Measurements from ENCODE around the gene DDX52.

DDX52 gene

DNA sequence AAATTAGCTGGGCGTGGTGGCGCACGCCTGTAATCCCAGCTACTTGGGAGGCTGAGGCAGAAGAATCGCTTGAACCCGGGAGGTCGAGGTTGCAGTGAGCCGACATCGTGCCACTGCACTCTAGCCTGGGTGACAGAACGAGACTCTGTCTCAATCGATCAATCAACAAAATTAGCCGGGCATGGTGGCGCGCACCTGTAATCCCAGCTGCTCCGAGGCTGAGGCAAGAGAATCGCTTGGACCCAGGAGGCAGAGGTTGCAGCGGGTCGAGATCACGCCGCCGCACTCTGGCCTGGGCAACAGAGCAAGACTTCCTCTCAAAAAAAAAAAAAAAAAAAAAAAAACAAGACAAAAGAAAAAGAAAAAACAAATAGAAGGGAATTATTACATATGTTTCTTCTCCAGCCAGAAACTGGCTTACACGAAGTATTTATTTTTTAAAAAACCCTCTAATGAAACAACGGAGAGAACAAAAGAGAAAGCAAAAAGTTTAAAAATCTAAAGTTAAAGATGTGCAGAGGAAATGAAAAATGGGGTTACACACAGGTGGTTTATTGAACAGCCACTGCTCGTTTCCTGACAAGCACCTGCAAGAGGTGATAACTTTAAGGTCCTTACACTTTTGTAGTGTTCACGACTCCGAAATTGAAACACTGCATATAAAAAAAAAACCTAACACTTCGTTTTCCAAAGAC, 35.5 kb downstream of the DDX52 start:
- H3K4me3 ChIP-seq (ENCODE audit: low read length) = peak overlapping the region; percentile 86
- peak; percentile 70 for DNase-seq (ENCODE audit: low read depth, low spot score)

GRCh38 chr17:37605813-37606505, 37.3 kb downstream of the DDX52 start:
- DNase-seq (ENCODE audit: low read depth, low spot score) = peak; percentile 90
- H3K4me3 ChIP-seq (ENCODE audit: low read length) = peak overlapping the region; percentile 21

GRCh38 chr17:37605081-37605480, 38.2 kb downstream of the DDX52 start:
- no peak for DNase-seq (ENCODE audit: low read depth, low spot score)
- H3K4me3 ChIP-seq (ENCODE audit: low read length) = no peak overlapping the region

DNA sequence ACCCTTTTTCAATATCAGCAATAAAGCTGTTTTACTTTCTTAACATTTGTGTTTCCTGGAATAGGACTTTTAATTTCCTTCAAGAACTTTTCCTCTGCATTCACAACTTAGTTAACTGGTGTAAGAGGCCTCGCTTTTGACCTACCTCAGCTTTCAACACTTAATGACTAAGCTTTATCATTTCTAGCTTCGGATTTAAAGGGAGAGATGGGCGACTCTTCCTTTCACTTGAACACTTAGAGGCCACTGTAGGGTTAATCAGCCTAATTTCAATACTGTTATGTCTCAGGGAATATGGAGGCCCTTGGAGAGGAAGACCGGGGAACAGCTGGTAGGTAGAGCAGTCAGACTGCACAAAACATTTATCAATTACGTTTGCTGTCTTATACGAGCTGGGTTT, 38.7 kb downstream of the DDX52 start:
- no peak for DNase-seq (ENCODE audit: low read depth, low spot score)
- no peak overlapping the region for H3K4me3 ChIP-seq (ENCODE audit: low read length)

DNA sequence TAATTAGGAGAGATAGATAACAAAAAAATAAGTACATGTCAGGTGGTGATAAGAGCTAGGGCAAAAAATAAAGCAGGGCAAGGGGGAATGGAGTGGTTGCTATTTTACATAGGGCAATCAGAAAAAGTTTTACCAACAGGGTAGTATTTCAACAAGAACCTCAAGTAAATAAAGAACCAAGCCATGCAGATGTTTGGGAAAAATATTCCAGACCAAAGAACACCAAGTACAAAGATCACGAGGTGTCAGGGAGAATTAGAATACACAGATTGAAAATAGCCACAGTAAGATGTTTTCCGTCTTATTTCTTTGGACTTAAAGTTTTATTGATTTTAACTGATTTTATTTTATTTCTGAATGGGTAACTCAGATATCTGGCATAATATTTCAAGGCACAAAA, 45.1 kb downstream of the DDX52 start:
- DNase-seq (ENCODE audit: low read depth, low spot score) = no peak
- H3K4me3 ChIP-seq (ENCODE audit: low read length) = no peak overlapping the region

DNA sequence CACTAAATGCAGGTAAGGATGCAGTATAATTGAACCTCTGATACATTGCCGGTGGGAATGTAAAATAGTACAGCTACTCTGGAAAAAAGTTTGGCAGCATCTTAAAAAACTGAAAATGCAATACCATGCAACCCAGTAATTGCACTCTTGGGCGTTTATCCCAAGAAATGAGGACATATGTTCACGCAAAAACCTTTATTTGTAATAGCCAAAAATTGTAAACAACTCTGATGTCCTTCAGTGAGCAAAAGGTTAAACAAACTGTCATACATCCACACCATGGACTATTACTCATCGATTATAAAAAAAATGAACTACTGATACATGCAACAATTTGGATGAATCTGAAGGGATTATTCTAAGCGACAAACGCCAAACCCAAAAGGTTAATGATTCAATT, 51.0 kb downstream of the DDX52 start:
- H3K4me3 ChIP-seq (ENCODE audit: low read length) = no peak overlapping the region

DNA sequence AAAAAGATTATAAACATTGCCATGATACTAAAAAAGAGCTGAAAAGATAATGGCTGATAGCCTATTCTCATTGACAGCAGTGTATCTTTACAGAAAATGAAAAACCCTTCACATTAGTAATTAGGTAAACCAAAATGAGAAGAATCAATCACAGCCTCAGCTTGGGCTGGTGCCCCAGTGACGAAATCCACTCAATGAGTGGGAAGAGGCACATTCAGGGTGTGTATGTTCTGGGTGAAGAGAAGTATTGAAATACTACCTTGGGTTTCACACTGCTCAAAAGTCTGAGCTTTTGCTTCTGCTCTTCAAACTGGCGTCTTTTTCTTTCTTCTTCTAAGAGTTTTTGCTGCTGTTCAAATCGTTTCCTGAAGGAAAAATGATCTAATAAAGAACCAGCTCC, 58.2 kb downstream of the DDX52 start:
- no peak for DNase-seq (ENCODE audit: low read depth, low spot score)
- no peak overlapping the region for H3K4me3 ChIP-seq (ENCODE audit: low read length)

More for the DNA sequence above, 51.0 kb downstream of the DDX52 start:
- DNase-seq (ENCODE audit: low read depth, low spot score) = no peak

DNA sequence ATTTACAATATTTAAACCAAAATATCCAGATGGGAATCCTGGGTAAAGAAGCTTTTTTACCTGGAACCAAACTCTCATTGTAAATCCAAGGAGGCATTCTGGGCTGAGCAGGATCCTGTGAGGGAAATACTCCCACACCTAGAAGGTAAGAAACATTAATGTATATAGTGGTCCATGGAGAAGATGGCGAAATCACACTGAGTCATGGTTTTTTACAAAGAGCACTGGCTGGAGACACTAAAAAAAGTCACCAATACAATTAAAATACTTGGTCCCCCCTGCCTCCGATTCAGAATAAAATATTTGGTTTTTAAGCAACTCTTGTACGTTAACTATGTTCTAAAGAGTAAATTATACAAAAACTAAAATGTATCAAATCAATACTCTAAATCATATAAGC, 67.0 kb downstream of the DDX52 start:
- no peak overlapping the region for H3K4me3 ChIP-seq (ENCODE audit: low read length)
- no peak for DNase-seq (ENCODE audit: low read depth, low spot score)

DNA sequence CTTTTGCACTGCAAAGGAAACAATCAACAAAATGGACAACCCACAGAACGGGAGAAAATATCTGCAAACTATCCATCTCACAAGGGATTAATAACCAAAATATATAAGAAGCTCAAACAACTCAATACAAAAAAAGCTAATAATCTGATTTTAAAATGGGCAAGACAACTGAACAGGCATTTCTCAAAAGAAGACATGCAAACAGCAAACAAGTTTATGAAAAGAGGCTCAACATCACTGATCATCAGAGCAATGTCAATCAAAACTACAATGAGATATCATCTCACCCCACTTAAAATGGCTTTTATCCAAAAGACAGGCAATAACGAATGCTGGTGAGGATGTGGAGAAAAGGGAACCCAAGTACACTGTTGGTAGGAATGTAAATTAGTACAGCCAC, 68.8 kb downstream of the DDX52 start:
- no peak for DNase-seq (ENCODE audit: low read depth, low spot score)
- H3K4me3 ChIP-seq (ENCODE audit: low read length) = no peak overlapping the region

GRCh38 chr17:37571674-37572073, 71.6 kb downstream of the DDX52 start:
- DNase-seq (ENCODE audit: low read depth, low spot score) = no peak
- no peak overlapping the region for H3K4me3 ChIP-seq (ENCODE audit: low read length)

- DNase-seq (ENCODE audit: low read depth, low spot score) = peak; percentile 12
- no peak overlapping the region for H3K4me3 ChIP-seq (ENCODE audit: low read length)
Observed at GRCh38 chr17:37570527-37571093, 72.6 kb downstream of the DDX52 start.

DNA sequence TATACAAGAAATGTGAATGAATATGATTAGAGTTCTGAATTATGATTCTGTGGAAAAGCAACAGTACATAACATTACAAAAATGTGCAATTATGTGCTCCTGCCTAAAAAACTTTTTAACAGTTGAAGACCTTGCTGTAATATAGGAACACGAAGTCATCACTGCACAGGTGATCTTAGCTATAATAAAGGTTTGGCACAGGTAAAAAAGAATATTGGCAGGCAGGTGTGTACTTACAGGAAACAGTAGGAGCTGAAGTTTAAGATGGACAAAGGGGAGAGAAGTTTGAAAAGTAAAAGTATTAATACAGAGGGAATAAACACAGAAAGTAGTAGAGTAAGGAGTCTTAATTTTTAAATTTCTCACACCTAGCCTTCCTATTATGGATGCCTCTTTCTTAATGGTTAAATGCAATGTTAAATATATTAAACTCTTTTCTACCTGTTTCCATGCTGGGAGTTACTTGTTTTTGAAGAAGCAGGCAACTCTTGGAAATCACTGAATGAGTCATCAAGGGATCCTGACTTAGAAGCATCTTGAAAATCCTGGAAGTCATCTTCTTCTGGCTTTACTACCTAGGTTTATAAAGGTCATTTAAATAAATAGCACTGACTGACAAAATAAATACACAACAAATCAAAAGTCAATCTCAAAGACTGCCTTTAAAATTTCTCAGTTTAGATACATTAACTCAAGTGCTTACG, 74.7 kb downstream of the DDX52 start:
- no peak for DNase-seq (ENCODE audit: low read depth, low spot score)
- H3K4me3 ChIP-seq (ENCODE audit: low read length) = no peak overlapping the region

- no peak for DNase-seq (ENCODE audit: low read depth, low spot score)
- no peak overlapping the region for H3K4me3 ChIP-seq (ENCODE audit: low read length)
Observed at GRCh38 chr17:37567538-37567937, 75.7 kb downstream of the DDX52 start.

DNA sequence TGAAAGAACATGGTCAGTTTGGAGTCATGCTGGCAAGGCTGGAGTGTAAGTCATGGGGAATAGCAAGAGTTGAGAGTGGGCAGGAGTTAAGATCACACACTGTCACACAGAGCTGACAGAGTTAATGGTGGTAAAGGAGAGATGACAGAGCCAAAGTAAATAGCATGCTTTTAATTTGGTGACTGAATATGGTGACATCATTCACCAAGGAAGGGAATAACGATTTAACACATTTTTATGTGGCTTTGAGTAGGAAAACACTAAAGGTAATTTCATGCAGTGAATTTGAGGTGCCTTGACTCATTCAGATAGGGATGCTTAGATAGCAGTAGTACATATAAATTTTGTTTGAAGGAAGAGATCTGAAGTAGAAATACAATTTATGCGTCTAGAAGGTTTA, 76.1 kb downstream of the DDX52 start:
- H3K4me3 ChIP-seq (ENCODE audit: low read length) = no peak overlapping the region
- no peak for DNase-seq (ENCODE audit: low read depth, low spot score)

GRCh38 chr17:37564252-37564651, 79.0 kb downstream of the DDX52 start:
- no peak for DNase-seq (ENCODE audit: low read depth, low spot score)
- no peak overlapping the region for H3K4me3 ChIP-seq (ENCODE audit: low read length)

DNA sequence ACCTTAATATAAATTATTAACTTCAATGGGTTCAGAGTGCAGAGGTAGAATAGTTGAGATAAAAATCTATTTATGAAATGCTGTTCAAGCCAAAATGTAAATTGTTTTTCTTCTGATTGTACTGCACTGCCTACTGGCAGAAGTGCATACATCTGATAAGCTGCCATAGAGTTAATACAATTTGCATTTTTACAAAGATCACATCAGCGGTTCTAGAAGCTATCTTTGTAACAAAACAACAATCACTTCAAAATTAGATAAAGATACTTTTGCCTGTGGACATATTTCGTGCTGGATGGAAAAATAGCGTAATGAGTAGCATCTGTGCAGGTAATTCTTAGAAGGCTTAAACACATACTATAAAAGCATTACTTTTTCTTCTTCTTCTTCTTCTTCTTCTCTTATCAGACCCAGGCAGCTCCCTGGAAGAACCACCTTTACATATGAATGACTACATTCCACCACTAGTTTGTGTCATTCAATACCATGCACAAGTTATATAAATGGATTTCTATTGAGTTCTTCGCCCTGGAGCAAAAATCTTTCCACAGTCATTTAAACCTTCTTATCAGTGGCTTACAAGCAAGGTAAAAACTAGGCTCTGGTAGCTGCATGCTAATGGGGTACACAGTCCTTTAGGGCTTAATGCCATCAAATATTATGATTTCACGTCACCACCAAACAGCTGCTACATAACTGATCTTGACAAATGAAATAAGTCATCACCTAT, 81.1 kb downstream of the DDX52 start:
- DNase-seq (ENCODE audit: low read depth, low spot score) = no peak
- H3K4me3 ChIP-seq (ENCODE audit: low read length) = no peak overlapping the region

Measured in Jurkat, Clone E6-1 (cell line).